Renal cortex interstitium (tissue), 11 donors: ENCODE results near the gene MOB3A. TPM values are rescaled to one million over a fixed set of nuclear protein-coding genes. Genes with fewer than 3 reads are reported as not detected.
A peak's percentile ranks its signal among the peaks of the same experiment; 100 is the strongest.

Experiments used
- DNase-seq, 11 donors: peaks; one replicate each; pipeline ENCODE4 v3.0.0-alpha.2; 2013; ENCODE audit warnings: low read depth in 9 of 11, low spot score in 4 of 11; ENCODE audit errors: extremely low read depth in 1 of 11
- polyA plus RNA-seq, 3 donors: library from polyadenylated mRNA; unstranded; fragments of 120-200 nt; gene quantifications; one replicate each; pipeline ENCODE4 v1.2.1, GENCODE V29; 2013; ENCODE audit not compliant: insufficient read length in 3 of 3

MOB3A gene
- polyA plus RNA-seq, 3 donors, result 21.7 to 27.8 (median 26.8) TPM

DNA sequence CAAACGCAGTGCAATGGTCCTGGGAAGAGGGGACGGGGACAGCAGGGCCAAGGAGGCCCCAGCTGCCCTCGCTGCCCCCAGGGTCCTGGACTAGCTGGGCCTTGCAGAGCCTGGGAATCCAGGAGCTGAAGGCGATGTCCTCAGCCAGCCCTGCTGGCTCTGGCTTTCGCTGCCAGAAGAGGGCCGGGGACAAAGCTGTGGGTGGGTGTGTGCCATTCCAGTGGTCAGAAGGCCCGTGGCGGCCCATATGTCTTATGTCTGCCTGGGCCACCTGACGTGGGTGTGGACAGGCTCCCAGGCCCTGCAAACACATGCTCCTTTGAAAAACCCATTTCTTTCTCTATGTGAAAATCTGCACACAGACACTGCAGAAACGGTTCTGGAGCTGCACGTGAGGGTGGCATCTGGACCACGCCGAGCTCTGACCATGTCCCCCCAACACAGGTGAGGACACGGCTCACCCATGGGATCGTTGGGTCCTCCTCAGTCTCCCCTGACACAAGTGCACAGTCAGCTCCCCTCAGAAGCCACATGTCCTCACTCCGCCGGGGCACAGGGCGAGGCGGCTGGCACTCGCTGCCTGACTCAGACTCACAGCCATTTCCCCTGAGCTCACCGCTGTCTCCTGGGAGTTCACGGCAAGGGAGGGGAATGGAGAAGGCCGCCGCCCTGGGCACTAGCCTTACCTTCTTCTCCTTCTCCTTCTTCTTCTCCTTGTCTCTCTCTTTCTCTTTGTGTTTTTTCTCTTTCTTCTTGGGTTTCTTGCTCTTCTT, 17.5 kb upstream of the MOB3A start:
- DNase-seq, result no peak

- no peak for DNase-seq
Measured at GRCh38 chr19:2112516-2113320, 16.6 kb upstream of the MOB3A start.

GRCh38 chr19:2111886-2112285, 15.8 kb upstream of the MOB3A start:
- DNase-seq, result no peak

GRCh38 chr19:2111425-2111824, 15.3 kb upstream of the MOB3A start:
- DNase-seq, result no peak

- DNase-seq, result no peak
Measured at GRCh38 chr19:2110822-2111221, 14.7 kb upstream of the MOB3A start.

- DNase-seq, result no peak
Measured at GRCh38 chr19:2109046-2109864, 13.1 kb upstream of the MOB3A start.

DNA sequence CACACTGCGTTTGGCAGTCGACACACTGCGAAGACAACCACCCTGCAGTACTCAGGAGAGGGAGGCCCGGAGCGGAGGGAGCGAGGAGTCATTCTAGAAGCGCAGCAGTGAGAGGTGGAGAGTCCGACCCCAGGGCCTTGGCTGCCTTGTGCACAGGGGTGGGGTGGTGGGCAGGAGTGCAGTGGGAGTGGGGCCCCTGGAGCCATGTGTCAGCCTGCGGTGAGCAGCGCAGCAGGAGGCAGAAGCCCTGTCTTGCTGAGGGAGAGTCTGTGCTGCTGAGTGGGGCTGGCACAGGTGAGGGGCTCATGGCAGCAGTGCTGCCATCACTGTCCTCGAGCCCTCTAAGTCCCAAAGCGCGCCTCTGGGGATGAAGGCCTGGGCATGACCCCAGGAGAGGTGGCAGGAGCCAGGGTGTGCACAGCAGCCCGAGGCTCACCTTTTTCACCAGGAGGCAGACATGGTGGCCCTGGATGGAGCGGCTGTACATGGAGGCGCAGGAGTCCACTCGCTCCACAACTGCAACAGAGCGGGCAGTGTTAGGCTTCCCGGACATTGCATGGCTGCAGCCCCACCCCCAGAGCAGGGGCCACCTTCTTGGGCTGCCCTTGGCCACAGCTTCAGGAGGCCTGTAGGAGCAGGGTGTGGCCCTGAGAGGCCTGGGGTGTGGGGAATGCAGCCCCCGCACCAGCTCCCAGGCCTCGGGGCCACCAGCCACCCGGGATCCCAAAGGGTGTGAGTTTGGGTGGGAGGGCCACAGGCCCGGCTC, 12.3 kb upstream of the MOB3A start:
- no peak for DNase-seq

- no peak for DNase-seq
Measured at GRCh38 chr19:2103045-2103707, 7.0 kb upstream of the MOB3A start.

- no peak for DNase-seq
Measured at GRCh38 chr19:2101417-2102335, 5.5 kb upstream of the MOB3A start.

GRCh38 chr19:2100719-2101061, 4.6 kb upstream of the MOB3A start:
- no peak for DNase-seq

DNA sequence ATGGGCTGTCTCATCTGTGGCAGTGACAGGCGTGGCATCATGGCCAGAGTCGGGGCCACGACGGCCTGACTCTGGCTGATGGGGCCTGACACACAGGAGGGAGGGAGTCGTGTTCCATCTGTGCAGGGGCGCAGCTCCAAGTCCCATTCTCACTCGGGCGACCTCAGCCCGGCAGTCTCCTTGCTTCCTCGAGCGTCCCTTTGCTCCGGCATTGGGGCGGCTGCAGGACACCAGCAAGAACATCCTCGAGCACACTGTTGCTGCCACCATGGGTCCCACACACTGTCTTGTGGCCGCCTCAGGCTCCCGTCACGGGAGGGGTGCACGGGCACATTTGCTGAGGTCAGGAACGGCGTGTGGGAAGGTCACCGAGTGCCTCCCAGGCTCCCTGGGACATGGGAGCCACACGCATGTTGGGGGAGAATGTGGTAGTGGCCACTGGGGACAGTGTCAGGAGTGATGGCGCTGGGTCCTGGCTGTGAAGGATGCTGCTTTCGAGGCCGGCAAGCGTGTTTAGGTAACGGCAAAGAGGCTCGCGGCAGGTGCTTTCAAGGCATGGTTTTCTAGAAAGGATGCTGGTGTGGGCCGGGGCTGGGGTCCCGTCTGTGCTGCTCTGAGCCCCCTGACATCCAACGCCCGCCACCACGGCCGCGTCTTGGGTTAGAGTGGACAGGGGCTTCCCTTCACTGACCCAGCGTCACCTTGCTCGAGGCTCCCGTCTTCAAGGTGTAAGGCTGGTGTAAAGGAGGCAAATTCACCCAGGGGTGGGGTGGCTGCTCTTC, 4.0 kb upstream of the MOB3A start:
- no peak for DNase-seq

- DNase-seq, result no peak
Measured at GRCh38 chr19:2099054-2099501, 3.0 kb upstream of the MOB3A start.

GRCh38 chr19:2097886-2098327, 1.8 kb upstream of the MOB3A start:
- no peak for DNase-seq

GRCh38 chr19:2097203-2097885, 1.2 kb upstream of the MOB3A start:
- no peak for DNase-seq

DNA sequence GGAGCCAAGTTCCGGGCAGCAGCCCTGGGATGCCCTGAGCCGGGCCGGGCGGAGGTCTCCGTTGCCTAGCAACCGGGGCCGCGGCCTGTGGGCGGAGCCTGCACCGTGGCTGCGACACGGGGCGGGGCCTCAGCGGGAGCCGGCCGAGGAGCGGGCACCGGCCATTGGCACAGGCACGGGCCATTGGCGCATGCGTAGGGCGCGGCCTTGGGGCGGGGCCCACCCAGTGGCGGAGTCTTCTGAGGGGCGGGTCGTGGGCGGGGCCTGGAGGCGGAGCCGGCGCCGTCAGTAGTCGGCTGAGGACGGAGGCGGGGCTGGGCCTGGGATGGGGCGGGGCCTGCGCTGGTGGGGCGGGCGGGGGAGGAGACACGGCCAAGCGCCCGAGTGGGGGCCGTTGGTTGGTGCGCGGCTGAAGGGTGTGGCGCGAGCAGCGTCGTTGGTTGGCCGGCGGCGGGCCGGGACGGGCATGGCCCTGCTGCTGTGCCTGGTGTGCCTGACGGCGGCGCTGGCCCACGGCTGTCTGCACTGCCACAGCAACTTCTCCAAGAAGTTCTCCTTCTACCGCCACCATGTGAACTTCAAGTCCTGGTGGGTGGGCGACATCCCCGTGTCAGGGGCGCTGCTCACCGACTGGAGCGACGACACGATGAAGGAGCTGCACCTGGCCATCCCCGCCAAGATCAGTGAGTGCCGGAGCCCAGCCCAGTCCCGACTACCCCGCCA, 515 bp upstream of the MOB3A start, which contains the start of gene IZUMO4:
Gene IZUMO4 (plus strand): TSS at position 436 of the 723 bp plus-strand sequence. CDS start 31 bp downstream, at position 467.
- DNase-seq, result peak; percentile 90 to 98 (median 95)
